Tibial artery (tissue), 4 donors: Measurements from ENCODE around the gene SULT2B1.

Experiments
- DNase-seq, 2 donors: peaks; one replicate each; pipeline ENCODE4 v3.0.0-alpha.2; 2019
- H3K27ac ChIP-seq, 2 donors: fragments of 200-600 bp; sonication (generic) in 1 of 2; 1 replicate in 1 of 2; 2 replicates in 1 of 2; pipeline ENCODE4 v1.5.1; 2018 to 2019; ENCODE audit warnings: mild to moderate bottlenecking in 1 of 2
- H3K27me3 ChIP-seq, 2 donors: fragments of 200-600 bp; sonication (generic) in 1 of 2; one replicate each; pipeline versions ENCODE4 v1.5.1 to v1.6.0; 2016 to 2019
- H3K36me3 ChIP-seq, 3 donors: fragments of 200-600 bp; sonication (generic) in 2 of 3; one replicate each; pipeline ENCODE4 v1.5.1; 2016 to 2019; ENCODE audit warnings: mild to moderate bottlenecking in 2 of 3
- H3K4me1 ChIP-seq, 4 donors: fragments of 200-600 bp; sonication (generic) in 2 of 4; 1 replicate in 3 of 4; 2 replicates in 1 of 4; pipeline ENCODE4 v1.5.1; 2016 to 2019
- H3K4me3 ChIP-seq, 2 donors: fragments of 200-600 bp; sonication (generic) in 1 of 2; 1 replicate in 1 of 2; 2 replicates in 1 of 2; pipeline ENCODE4 v1.5.1; 2018 to 2019; ENCODE audit warnings: mild to moderate bottlenecking in 2 of 2
- H3K9me3 ChIP-seq, 3 donors: fragments of 200-600 bp; sonication (generic) in 1 of 3; one replicate each; pipeline ENCODE4 v1.5.1; 2016 to 2019
- CTCF ChIP-seq, 2 experiments: fragments of 200-600 bp in 1 of 2; fragments of 450-650 bp in 1 of 2; IDR thresholded peaks; one replicate each; pipeline ENCODE4 v1.5.1; 2017 to 2019; ENCODE audit warnings: antibody characterized with exemption in 2 of 2, mild to moderate bottlenecking in 1 of 2, moderate library complexity in 1 of 2
- intact Hi-C: fragments of 100-400 bp; cut with DNase I; formaldehyde crosslinking; loops from one replicate; pipeline ENCODE4 v1.15.0; 2023; ENCODE audit warnings: low total_unique reads

Gene SULT2B1

GRCh38 chr19:48524221-48524620 is 27.8 kb upstream of the SULT2B1 start:
- peaks cover 0 to 23% of the 10 kb centered on the region in 2 donors for H3K27me3 ChIP-seq
- no peak overlapping the region for H3K4me3 ChIP-seq
- no peak overlapping the region for H3K27ac ChIP-seq
- no peak for TF ChIP-seq CTCF (IDR thresholded peaks at IDR 0.05)
- H3K36me3 ChIP-seq, result no peaks in the 10 kb centered on the region
- no peak for DNase-seq
- intact Hi-C loops, result no loop called here
- H3K4me1 ChIP-seq, result no peaks in the 10 kb centered on the region
- H3K9me3 ChIP-seq, result peaks cover 4 to 51% (median 28%) of the 10 kb centered on the region in 3 donors

GRCh38 chr19:48524732-48525131 is 27.2 kb upstream of the SULT2B1 start:
- intact Hi-C loops, result no loop called here
- no peak overlapping the region for H3K27ac ChIP-seq
- H3K27me3 ChIP-seq, result peaks cover 0 to 25% of the 10 kb centered on the region in 2 donors
- no peaks in the 10 kb centered on the region for H3K4me1 ChIP-seq
- no peaks in the 10 kb centered on the region for H3K36me3 ChIP-seq
- no peak for DNase-seq
- H3K4me3 ChIP-seq, result no peak overlapping the region
- peaks cover 4 to 55% (median 31%) of the 10 kb centered on the region in 3 donors for H3K9me3 ChIP-seq
- TF ChIP-seq CTCF (IDR thresholded peaks at IDR 0.05), result no peak

GRCh38 chr19:48529156-48529555 is 22.8 kb upstream of the SULT2B1 start:
- Histone ChIP-seq H3K9me3 (peaks cover 4 to 51% (median 28%) of the 10 kb centered on the region in 3 donors), H3K27ac (no peak overlapping the region), H3K36me3 (no peaks in the 10 kb centered on the region), H3K4me1 (no peaks in the 10 kb centered on the region), H3K4me3 (no peak overlapping the region), H3K27me3 (peaks cover 0 to 20% of the 10 kb centered on the region in 2 donors)
- intact Hi-C loops, result no loop called here
- no peak for DNase-seq
- no peak for TF ChIP-seq CTCF (IDR thresholded peaks at IDR 0.05)

GRCh38 chr19:48530066-48530720 is 21.8 kb upstream of the SULT2B1 start:
- Histone ChIP-seq H3K27me3 (peaks cover 0 to 18% of the 10 kb centered on the region in 2 donors), H3K36me3 (no peaks in the 10 kb centered on the region), H3K4me3 (no peak overlapping the region), H3K4me1 (no peaks in the 10 kb centered on the region), H3K27ac (no peak overlapping the region), H3K9me3 (peaks cover 4 to 42% (median 23%) of the 10 kb centered on the region in 3 donors)
- no peak for TF ChIP-seq CTCF (IDR thresholded peaks at IDR 0.05)
- no peak for DNase-seq
- intact Hi-C loops, result no loop called here

- Histone ChIP-seq H3K27me3 (peaks cover 0 to 18% of the 10 kb centered on the region in 2 donors), H3K4me1 (no peaks in the 10 kb centered on the region), H3K36me3 (no peaks in the 10 kb centered on the region), H3K9me3 (peaks cover 4 to 37% (median 23%) of the 10 kb centered on the region in 3 donors), H3K27ac (no peak overlapping the region), H3K4me3 (no peak overlapping the region)
- TF ChIP-seq CTCF (IDR thresholded peaks at IDR 0.05), result no peak
- DNase-seq, result no peak
- intact Hi-C loops, result no loop called here
Measured at GRCh38 chr19:48530770-48531169, 21.2 kb upstream of the SULT2B1 start.
